Keratinocyte (primary cell): ENCODE results near the gene XYLT2. TPM values are rescaled to one million over a fixed set of nuclear protein-coding genes. Genes with fewer than 3 reads are reported as not detected.

Source experiments
- DNase-seq: peaks from one replicate; pipeline ENCODE4 v3.0.0-alpha.2; 2011; ENCODE audit warnings: low read depth, missing footprints, low spot score
- FAIRE-seq: peaks from 2 replicates; lab custom pipeline; 2011; peaks lifted over from hg19 to GRCh38; lab: Jason Lieb, UNC
- H2AFZ ChIP-seq: 2 replicates; pipeline ENCODE4 v1.6.0; 2012; ENCODE audit warnings: low read length, control low read depth, inconsistent platforms; ENCODE audit not compliant: control insufficient read depth
- H3K27ac ChIP-seq: 2 replicates; pipeline ENCODE4 v1.5.1; 2011; ENCODE audit warnings: low read length; ENCODE audit not compliant: control insufficient read depth, insufficient read depth
- H3K27me3 ChIP-seq: 3 replicates; pipeline ENCODE4 v1.6.0; 2011; ENCODE audit warnings: low read length; ENCODE audit not compliant: control insufficient read depth, insufficient read depth; ENCODE audit errors: extremely low read depth
- H3K36me3 ChIP-seq, 2 experiments: 2 replicates in 1 of 2; 3 replicates in 1 of 2; pipeline ENCODE4 v1.5.1; 2011; ENCODE audit warnings: low read length in 2 of 2, mild to moderate bottlenecking in 1 of 2; ENCODE audit not compliant: control insufficient read depth in 2 of 2, insufficient read depth in 2 of 2; ENCODE audit errors: extremely low read depth in 1 of 2
- H3K4me1 ChIP-seq: 3 replicates; pipeline ENCODE4 v1.5.1; 2011; ENCODE audit warnings: low read length; ENCODE audit not compliant: control insufficient read depth, insufficient read depth; ENCODE audit errors: extremely low read depth
- H3K4me2 ChIP-seq: 3 replicates; pipeline ENCODE4 v1.6.0; 2011; ENCODE audit warnings: low read depth, low read length; ENCODE audit not compliant: control insufficient read depth, insufficient read depth; ENCODE audit errors: extremely low read depth
- H3K4me3 ChIP-seq, 3 experiments: fragments of 200-600 bp in 1 of 3; sonication (generic) in 1 of 3; 2 replicates in 2 of 3; 3 replicates in 1 of 3; pipeline ENCODE4 v1.5.1; 2011 to 2016; ENCODE audit warnings: low read length in 3 of 3, mild to moderate bottlenecking in 3 of 3, control low read depth in 2 of 3, inconsistent platforms in 1 of 3, low read depth in 1 of 3, mixed read lengths in 1 of 3, mixed run types in 1 of 3, moderate library complexity in 1 of 3; ENCODE audit not compliant: control insufficient read depth in 2 of 3, insufficient read depth in 2 of 3; ENCODE audit errors: extremely low read depth in 1 of 3
- H3K79me2 ChIP-seq: 2 replicates; pipeline ENCODE4 v1.6.0; 2012; ENCODE audit warnings: low read length; ENCODE audit not compliant: control insufficient read depth, insufficient read depth
- H3K9ac ChIP-seq: 3 replicates; pipeline ENCODE4 v1.6.0; 2011; ENCODE audit warnings: low read length; ENCODE audit not compliant: control insufficient read depth, insufficient read depth; ENCODE audit errors: extremely low read depth
- H3K9me1 ChIP-seq: 3 replicates; pipeline ENCODE4 v1.6.0; 2011; ENCODE audit warnings: low read length; ENCODE audit not compliant: control insufficient read depth, insufficient read depth; ENCODE audit errors: extremely low read depth
- H3K9me3 ChIP-seq: 2 replicates; pipeline ENCODE4 v1.5.1; 2012; ENCODE audit warnings: low read depth, low read length; ENCODE audit not compliant: control insufficient read depth
- H4K20me1 ChIP-seq: 3 replicates; pipeline ENCODE4 v1.6.0; 2011; ENCODE audit warnings: low read length; ENCODE audit not compliant: control insufficient read depth, insufficient read depth; ENCODE audit errors: extremely low read depth
- EZH2 ChIP-seq: IDR thresholded peaks from one replicate; pipeline ENCODE4 v1.6.1; 2012; ENCODE audit warnings: inconsistent platforms, mild to moderate bottlenecking, low read length, moderate library complexity
- dilution Hi-C: fragments of 300-500 bp; cut with MboI; formaldehyde crosslinking; loops from one replicate; pipeline ENCODE4 v1.7.0; 2020; ENCODE audit warnings: low sequenced_read_pairs; ENCODE audit not compliant: extremely low pct_ligation_motif_present
- polyA plus RNA-seq, 5 experiments: library from polyadenylated mRNA; depleted of rRNA in 3 of 5; stranded (reverse) in 3 of 5; stranded (forward) in 1 of 5; unstranded in 1 of 5; fragments of >200 nt; gene quantifications; 1 replicate in 1 of 5; 2 replicates in 3 of 5; 3 replicates in 1 of 5; pipeline versions ENCODE4 v1.2.1 to v1.2.3, GENCODE V29; 2011 to 2012; ENCODE audit warnings: missing spikeins in 2 of 5, low read depth in 1 of 5, low replicate concordance in 1 of 5
- TF ChIP-seq, protein P1 (sequence below), 3 experiments: IDR thresholded peaks in 1 of 3; conservative IDR thresholded peaks in 1 of 3; optimal IDR thresholded peaks in 1 of 3; 2 replicates in 2 of 3; 3 replicates in 1 of 3; pipeline versions ENCODE3 to v1.5.1; 2011; ENCODE audit warnings: low read length in 3 of 3, mild to moderate bottlenecking in 3 of 3, moderate library complexity in 2 of 3, control low read depth in 1 of 3, inconsistent platforms in 1 of 3; ENCODE audit not compliant: insufficient read depth in 2 of 3; ENCODE audit errors: extremely low read depth in 1 of 3

The XYLT2 gene
- polyA plus RNA-seq, 1 donor (not counting 4 experiments of a cell fraction or from before 2014, with no cell fraction given) = 15.3 TPM

DNA sequence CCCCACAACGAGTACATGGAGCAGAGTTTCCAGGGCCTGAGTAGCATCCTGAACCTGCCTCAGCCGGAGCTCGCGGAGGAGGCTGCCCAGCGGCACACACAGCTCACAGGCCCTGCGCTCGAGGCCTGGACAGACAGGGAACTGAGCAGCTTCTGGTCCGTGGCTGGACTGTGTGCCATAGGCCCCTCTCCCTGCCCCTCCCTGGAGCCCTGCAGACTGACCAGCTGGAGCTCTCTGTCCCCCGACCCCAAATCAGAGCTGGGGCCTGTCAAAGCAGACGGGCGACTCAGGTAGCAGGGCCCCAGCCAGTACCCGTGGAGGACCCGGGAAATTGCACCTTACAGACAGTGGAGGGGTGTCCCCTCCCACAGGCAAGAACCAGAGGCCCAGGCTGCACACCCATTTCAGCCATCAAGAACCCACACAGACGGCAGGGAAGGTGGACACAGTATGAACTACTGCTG is 14.1 kb downstream of the XYLT2 start:
- no peak overlapping the region for H3K27ac ChIP-seq
- H3K4me3 ChIP-seq = no peak overlapping the region
- no peak overlapping the region for H3K4me2 ChIP-seq
- peaks cover 21 to 37% of the 10 kb centered on the region in 2 experiments for H3K36me3 ChIP-seq
- no peaks in the 10 kb centered on the region for H3K9me1 ChIP-seq
- H3K4me1 ChIP-seq = peaks cover 5% of the 10 kb centered on the region
- H3K9me3 ChIP-seq = no peaks in the 10 kb centered on the region
- H3K9ac ChIP-seq = no peak overlapping the region
- no peak for TF ChIP-seq EZH2
- TF ChIP-seq, protein P1, sequence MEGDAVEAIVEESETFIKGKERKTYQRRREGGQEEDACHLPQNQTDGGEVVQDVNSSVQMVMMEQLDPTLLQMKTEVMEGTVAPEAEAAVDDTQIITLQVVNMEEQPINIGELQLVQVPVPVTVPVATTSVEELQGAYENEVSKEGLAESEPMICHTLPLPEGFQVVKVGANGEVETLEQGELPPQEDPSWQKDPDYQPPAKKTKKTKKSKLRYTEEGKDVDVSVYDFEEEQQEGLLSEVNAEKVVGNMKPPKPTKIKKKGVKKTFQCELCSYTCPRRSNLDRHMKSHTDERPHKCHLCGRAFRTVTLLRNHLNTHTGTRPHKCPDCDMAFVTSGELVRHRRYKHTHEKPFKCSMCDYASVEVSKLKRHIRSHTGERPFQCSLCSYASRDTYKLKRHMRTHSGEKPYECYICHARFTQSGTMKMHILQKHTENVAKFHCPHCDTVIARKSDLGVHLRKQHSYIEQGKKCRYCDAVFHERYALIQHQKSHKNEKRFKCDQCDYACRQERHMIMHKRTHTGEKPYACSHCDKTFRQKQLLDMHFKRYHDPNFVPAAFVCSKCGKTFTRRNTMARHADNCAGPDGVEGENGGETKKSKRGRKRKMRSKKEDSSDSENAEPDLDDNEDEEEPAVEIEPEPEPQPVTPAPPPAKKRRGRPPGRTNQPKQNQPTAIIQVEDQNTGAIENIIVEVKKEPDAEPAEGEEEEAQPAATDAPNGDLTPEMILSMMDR (optimal IDR thresholded peaks at IDR 0.05 in 1 of 3, IDR thresholded peaks at IDR 0.05 in 1 of 3, conservative IDR thresholded peaks at IDR 0.05 in 1 of 3; ENCODE audit: extremely low read depth in 1 of 3, insufficient read depth in 2 of 3, low read length in 3 of 3) = no peak
- dilution Hi-C loops = no loop called here
- H3K79me2 ChIP-seq = no peaks in the 10 kb centered on the region
- no peak for FAIRE-seq
- DNase-seq = no peak
- H3K27me3 ChIP-seq = no peaks in the 10 kb centered on the region
- H4K20me1 ChIP-seq = no peaks in the 10 kb centered on the region
- H2AFZ ChIP-seq = no peak overlapping the region

GRCh38 chr17:50360486-50361115 is 14.7 kb downstream of the XYLT2 start:
- Histone ChIP-seq H3K27ac (no peak overlapping the region), H2AFZ (no peak overlapping the region), H3K9ac (no peak overlapping the region), H3K4me2 (no peak overlapping the region), H3K4me3 (no peak overlapping the region), H3K36me3 (peaks cover 22 to 36% of the 10 kb centered on the region in 2 experiments), H3K9me1 (no peaks in the 10 kb centered on the region), H3K4me1 (peaks cover 5% of the 10 kb centered on the region), H4K20me1 (no peaks in the 10 kb centered on the region), H3K79me2 (no peaks in the 10 kb centered on the region), H3K9me3 (no peaks in the 10 kb centered on the region), H3K27me3 (no peaks in the 10 kb centered on the region)
- dilution Hi-C loops = no loop called here
- DNase-seq = no peak
- FAIRE-seq = no peak
- TF ChIP-seq, protein P1 (optimal IDR thresholded peaks at IDR 0.05 in 1 of 3, IDR thresholded peaks at IDR 0.05 in 1 of 3, conservative IDR thresholded peaks at IDR 0.05 in 1 of 3; ENCODE audit: extremely low read depth in 1 of 3, insufficient read depth in 2 of 3, low read length in 3 of 3) = no peak
- no peak for TF ChIP-seq EZH2
